Colonic mucosa (tissue), 4 donors: Measurements from ENCODE around the gene TCEAL4. TPM values are rescaled to one million over a fixed set of nuclear protein-coding genes. Genes with fewer than 3 reads are reported as not detected.

Source experiments
- DNase-seq: peaks from one replicate; pipeline ENCODE4 v3.0.0-alpha.2; 2020
- H3K27ac ChIP-seq: fragments of 200-600 bp; one replicate; pipeline ENCODE4 v1.8.0; 2021
- H3K27me3 ChIP-seq: fragments of 200-600 bp; one replicate; pipeline ENCODE4 v1.8.0; 2021
- H3K36me3 ChIP-seq: fragments of 200-600 bp; one replicate; pipeline ENCODE4 v1.8.0; 2021
- H3K4me1 ChIP-seq: fragments of 200-600 bp; one replicate; pipeline ENCODE4 v1.8.0; 2021; ENCODE audit warnings: mild to moderate bottlenecking
- H3K4me3 ChIP-seq: fragments of 200-600 bp; one replicate; pipeline ENCODE4 v1.8.0; 2021
- H3K9ac ChIP-seq, 2 donors: one replicate each; pipeline ENCODE4 v1.7.0; 2013; ENCODE audit warnings: control low read depth in 2 of 2, low read depth in 2 of 2, low read length in 2 of 2
- H3K9me3 ChIP-seq: fragments of 200-600 bp; one replicate; pipeline ENCODE4 v1.8.0; 2021
- CTCF ChIP-seq: fragments of 200-600 bp; IDR thresholded peaks from one replicate; pipeline ENCODE4 v1.8.0; 2022; ENCODE audit warnings: antibody characterized with exemption, mild to moderate bottlenecking
- intact Hi-C: fragments of 100-400 bp; cut with DNase I; formaldehyde crosslinking; loops from one replicate; pipeline ENCODE4 v1.14.1; 2022
- total RNA-seq, 2 donors: library from RNA; stranded (reverse); fragmentation: NEBNext Ultra II Directional in 1 of 2; extraction: Animal tissue kit (Norgen Biotek cat#: 25700) in 1 of 2; gene quantifications; one replicate each; pipeline ENCODE4 v1.2.1, GENCODE V29; 2021
- donor health status: healthy.
- donor health status: DM: no; HTN: no; CAD: no.
- donor health status: DM: no; HTN: no; CAD: no.

The TCEAL4 gene
- total RNA-seq, 2 donors from 2014 or later, result 19.0 to 21.1 TPM

- intact Hi-C loops, result no loop called here
- Histone ChIP-seq H3K36me3 (no peaks in the 10 kb centered on the region), H3K9ac (no peak overlapping the region), H3K4me3 (no peak overlapping the region), H3K27me3 (no peaks in the 10 kb centered on the region), H3K4me1 (no peaks in the 10 kb centered on the region), H3K9me3 (no peaks in the 10 kb centered on the region), H3K27ac (no peak overlapping the region)
- TF ChIP-seq CTCF, result no peak
- DNase-seq, result no peak
Measured at GRCh38 chrX:103565752-103566151, 19.6 kb upstream of the TCEAL4 start.

DNA sequence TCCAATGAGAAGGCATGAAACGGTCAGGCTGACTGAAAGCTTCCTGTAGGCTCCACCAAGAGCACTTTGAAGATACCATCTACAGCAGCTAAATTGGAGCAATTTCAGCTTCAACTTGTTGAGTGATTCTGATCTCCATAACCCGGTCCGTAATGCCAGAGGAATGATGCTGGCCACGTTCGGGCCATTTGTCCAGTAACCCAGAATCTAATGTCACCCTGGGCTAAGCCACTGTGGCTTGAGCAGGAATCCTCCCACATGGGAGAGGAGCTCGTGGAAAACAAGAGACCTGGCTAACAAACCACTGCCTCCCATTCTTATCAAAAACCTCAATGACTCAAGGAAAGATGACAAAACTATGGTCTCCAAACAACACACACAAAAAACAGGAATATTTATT lies 14.2 kb upstream of the TCEAL4 start:
- intact Hi-C loops, result no loop called here
- peaks cover 5% of the 10 kb centered on the region for H3K27me3 ChIP-seq
- no peak overlapping the region for H3K4me3 ChIP-seq
- no peak for DNase-seq
- H3K36me3 ChIP-seq, result no peaks in the 10 kb centered on the region
- H3K9ac ChIP-seq, result no peak overlapping the region
- no peaks in the 10 kb centered on the region for H3K4me1 ChIP-seq
- H3K9me3 ChIP-seq, result no peaks in the 10 kb centered on the region
- no peak overlapping the region for H3K27ac ChIP-seq
- TF ChIP-seq CTCF, result no peak

GRCh38 chrX:103571726-103572125 lies 13.6 kb upstream of the TCEAL4 start:
- Histone ChIP-seq H3K9ac (no peak overlapping the region), H3K4me1 (no peaks in the 10 kb centered on the region), H3K27me3 (peaks cover 5% of the 10 kb centered on the region), H3K9me3 (no peaks in the 10 kb centered on the region), H3K36me3 (no peaks in the 10 kb centered on the region), H3K27ac (no peak overlapping the region), H3K4me3 (no peak overlapping the region)
- no peak for TF ChIP-seq CTCF
- intact Hi-C loops, result no loop called here
- DNase-seq, result no peak

DNA sequence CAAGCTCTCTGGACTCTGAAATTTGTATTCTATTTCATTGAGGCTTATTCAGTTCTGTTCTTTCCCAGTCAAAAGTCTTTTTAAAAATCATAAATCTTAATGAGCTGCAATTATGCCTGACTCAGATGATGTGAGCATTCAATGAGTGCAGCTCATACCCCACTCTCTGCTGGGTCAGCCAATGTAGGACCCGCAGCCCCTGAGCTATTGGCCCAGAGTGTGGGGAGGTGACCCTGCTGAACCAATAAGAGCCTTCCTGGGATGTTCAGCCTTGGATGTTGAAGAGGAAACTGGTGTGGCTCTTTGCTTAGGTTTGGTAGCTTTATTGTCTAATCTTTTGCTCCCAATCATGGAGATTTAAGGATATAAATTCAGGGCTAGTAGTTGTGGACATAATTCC lies 12.1 kb upstream of the TCEAL4 start:
- Histone ChIP-seq H3K4me3 (no peak overlapping the region), H3K36me3 (no peaks in the 10 kb centered on the region), H3K4me1 (no peaks in the 10 kb centered on the region), H3K27me3 (peaks cover 5% of the 10 kb centered on the region), H3K27ac (no peak overlapping the region), H3K9me3 (no peaks in the 10 kb centered on the region), H3K9ac (no peak overlapping the region)
- no peak for TF ChIP-seq CTCF
- DNase-seq, result no peak
- intact Hi-C loops, result no loop called here

- no peaks in the 10 kb centered on the region for H3K27me3 ChIP-seq
- intact Hi-C loops, result no loop called here
- no peaks in the 10 kb centered on the region for H3K36me3 ChIP-seq
- no peak for TF ChIP-seq CTCF
- H3K4me1 ChIP-seq, result no peaks in the 10 kb centered on the region
- no peak for DNase-seq
- H3K4me3 ChIP-seq, result no peak overlapping the region
- no peaks in the 10 kb centered on the region for H3K9me3 ChIP-seq
- no peak overlapping the region for H3K9ac ChIP-seq
- no peak overlapping the region for H3K27ac ChIP-seq
Measured at GRCh38 chrX:103584596-103584995, 719 bp upstream of the TCEAL4 start.

- TF ChIP-seq CTCF, result no peak
- H3K4me1 ChIP-seq, result no peaks in the 10 kb centered on the region
- H3K27ac ChIP-seq, result peak overlapping the region; percentile 45
- no peaks in the 10 kb centered on the region for H3K36me3 ChIP-seq
- no peaks in the 10 kb centered on the region for H3K9me3 ChIP-seq
- intact Hi-C loops, result no loop called here
- peak; percentile 23 for DNase-seq
- peak overlapping the region; percentile 54 for H3K4me3 ChIP-seq
- H3K9ac ChIP-seq, result peak overlapping the region; percentile 66 to 81
- H3K27me3 ChIP-seq, result no peaks in the 10 kb centered on the region
Measured at GRCh38 chrX:103586314-103586646, 965 bp downstream of the TCEAL4 start.
